Peyer's patch (tissue), 4 donors: ENCODE data around the gene ACKR2. TPM values are rescaled to one million over a fixed set of nuclear protein-coding genes. Genes with fewer than 3 reads are reported as not detected.
A peak's percentile ranks its signal among the peaks of the same experiment; 100 is the strongest.
"Not testable (repeated sequence)": the region's sequence is repeated elsewhere in the genome, so short reads cannot be mapped to it uniquely, and the experiment has no call there.

Source experiments
- DNase-seq, 3 donors: peaks; one replicate each; pipeline ENCODE4 v3.0.0-alpha.2; 2017 to 2019
- H3K27ac ChIP-seq, 4 donors: fragments of 200-600 bp; sonication (generic); one replicate each; pipeline ENCODE4 v1.5.1; 2016 to 2019
- H3K27me3 ChIP-seq, 2 donors: fragments of 200-600 bp; sonication (generic); one replicate each; pipeline ENCODE4 v1.5.1; 2019
- H3K36me3 ChIP-seq, 3 donors: fragments of 200-600 bp; sonication (generic); one replicate each; pipeline ENCODE4 v1.5.1; 2016 to 2019
- H3K4me1 ChIP-seq, 4 donors: fragments of 200-600 bp; sonication (generic); one replicate each; pipeline ENCODE4 v1.5.1; 2016 to 2019
- H3K4me3 ChIP-seq, 4 donors: fragments of 200-600 bp; sonication (generic); 1 replicate in 3 of 4; 2 replicates in 1 of 4; pipeline ENCODE4 v1.5.1; 2016 to 2019; ENCODE audit warnings: mild to moderate bottlenecking in 1 of 4
- H3K9me3 ChIP-seq, 4 donors: fragments of 200-600 bp; sonication (generic); one replicate each; pipeline ENCODE4 v1.5.1; 2016 to 2019; ENCODE audit warnings: mild to moderate bottlenecking in 1 of 4
- CTCF ChIP-seq, 6 experiments: fragments of 450-650 bp in 4 of 6; fragments of 200-600 bp in 2 of 6; sonication (generic) in 1 of 6; IDR thresholded peaks; one replicate each; pipeline ENCODE4 v1.5.1; 2017 to 2019; ENCODE audit warnings: antibody characterized with exemption in 6 of 6, mild to moderate bottlenecking in 3 of 6, moderate library complexity in 1 of 6
- POLR2A ChIP-seq, 2 donors: fragments of 450-650 bp; IDR thresholded peaks; one replicate each; pipeline ENCODE4 v1.5.1; 2017; ENCODE audit warnings: antibody characterized with exemption in 2 of 2, mild to moderate bottlenecking in 2 of 2, moderate library complexity in 2 of 2
- total RNA-seq, 4 donors: library from RNA; depleted of rRNA; stranded (reverse); fragments of >200 nt; gene quantifications; one replicate each; pipeline ENCODE4 v1.1.0, GENCODE V29; 2016

ACKR2 gene
- total RNA-seq, 4 donors from 2014 or later: 0.83 to 10.1 (median 3.7) TPM

GRCh38 chr3:42880183-42880582, 70.9 kb downstream of the ACKR2 start:
- TF ChIP-seq POLR2A (IDR thresholded peaks at IDR 0.05) (no peak), CTCF (IDR thresholded peaks at IDR 0.05) (no peak)
- Histone ChIP-seq H3K36me3 (no peaks in the 10 kb centered on the region), H3K27ac (peak overlapping the region in 2 of 4 donors; percentile 56 to 57), H3K4me3 (peak overlapping the region; percentile 49 to 66 (median 58)), H3K9me3 (no peaks in the 10 kb centered on the region), H3K4me1 (peaks cover 0 to 5% (median 0%) of the 10 kb centered on the region in 4 donors), H3K27me3 (no peaks in the 10 kb centered on the region)
- DNase-seq: no peak

- H3K9me3 ChIP-seq: no peaks in the 10 kb centered on the region
- H3K27ac ChIP-seq: peak overlapping the region; percentile 44 to 71 (median 56)
- no peaks in the 10 kb centered on the region for H3K36me3 ChIP-seq
- TF ChIP-seq POLR2A (IDR thresholded peaks at IDR 0.05): peak in 1 of 2 donors; percentile 9
- peak; percentile 75 to 96 (median 91) for TF ChIP-seq CTCF (IDR thresholded peaks at IDR 0.05)
- peak; percentile 87 to 95 (median 88) for DNase-seq
- H3K4me1 ChIP-seq: peaks cover 0 to 5% (median 0%) of the 10 kb centered on the region in 4 donors
- H3K27me3 ChIP-seq: no peaks in the 10 kb centered on the region
- H3K4me3 ChIP-seq: peak overlapping the region; percentile 49 to 66 (median 58)
These were observed 71.6 kb downstream of the ACKR2 start for GRCh38 chr3:42880601-42881451.

GRCh38 chr3:42883251-42883930, 74.1 kb downstream of the ACKR2 start:
- not testable (repeated sequence) for H3K4me3 ChIP-seq, H3K27me3 ChIP-seq, H3K9me3 ChIP-seq, H3K4me1 ChIP-seq, H3K36me3 ChIP-seq, H3K27ac ChIP-seq, DNase-seq

DNA sequence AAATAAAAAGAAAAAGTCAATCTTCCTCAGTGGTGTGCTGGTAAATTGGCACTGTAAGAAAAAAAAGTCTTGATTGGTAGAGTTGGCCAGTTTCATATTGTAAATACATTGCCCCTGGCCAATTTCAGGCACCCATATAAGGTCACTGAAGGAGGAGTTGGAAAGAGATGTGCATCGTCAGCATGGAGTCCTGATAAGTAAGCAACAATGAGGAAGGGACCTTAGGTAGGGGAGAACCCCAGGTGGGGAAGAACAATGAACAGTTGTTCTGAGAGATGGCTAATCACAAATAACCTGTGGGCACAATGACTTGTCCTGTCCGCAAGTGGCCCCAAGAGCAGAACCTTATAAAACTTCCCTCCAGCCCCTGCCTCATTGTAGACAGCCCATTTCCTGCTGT, 75.1 kb downstream of the ACKR2 start:
- TF ChIP-seq POLR2A (IDR thresholded peaks at IDR 0.05): no peak
- TF ChIP-seq CTCF (IDR thresholded peaks at IDR 0.05): no peak
- H3K27me3 ChIP-seq: no peaks in the 10 kb centered on the region
- no peak overlapping the region for H3K4me3 ChIP-seq
- peaks cover 0 to 5% (median 0%) of the 10 kb centered on the region in 4 donors for H3K4me1 ChIP-seq
- DNase-seq: no peak
- H3K27ac ChIP-seq: no peak overlapping the region
- no peaks in the 10 kb centered on the region for H3K36me3 ChIP-seq
- no peaks in the 10 kb centered on the region for H3K9me3 ChIP-seq

- Histone ChIP-seq H3K36me3 (no peaks in the 10 kb centered on the region), H3K4me3 (no peak overlapping the region), H3K27ac (no peak overlapping the region), H3K9me3 (no peaks in the 10 kb centered on the region), H3K27me3 (no peaks in the 10 kb centered on the region), H3K4me1 (peaks cover 0 to 1% (median 0%) of the 10 kb centered on the region in 4 donors)
- TF ChIP-seq CTCF (IDR thresholded peaks at IDR 0.05): no peak
- no peak for TF ChIP-seq POLR2A (IDR thresholded peaks at IDR 0.05)
- DNase-seq: no peak
These were observed 77.1 kb downstream of the ACKR2 start for GRCh38 chr3:42886294-42886822.

DNA sequence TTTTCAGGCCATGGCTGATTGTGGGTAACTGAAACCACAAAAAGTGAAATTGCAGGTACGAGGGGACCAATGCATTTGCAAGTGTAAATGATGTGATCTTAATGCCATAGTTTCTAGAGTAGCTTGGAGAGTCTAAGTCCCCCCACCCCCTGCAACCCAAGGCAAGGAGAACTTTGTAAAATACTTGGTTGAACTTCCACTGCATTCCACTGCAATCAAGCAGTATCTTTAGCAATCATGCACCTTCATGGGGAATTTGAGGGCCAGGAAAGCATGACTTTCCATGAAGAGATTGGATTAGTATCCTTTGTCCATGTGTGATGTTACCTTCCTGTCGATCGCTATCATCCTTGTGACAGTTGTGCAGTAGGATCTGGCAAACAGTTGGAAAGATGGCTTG, 77.8 kb downstream of the ACKR2 start:
- Histone ChIP-seq H3K27me3 (no peaks in the 10 kb centered on the region), H3K36me3 (no peaks in the 10 kb centered on the region), H3K4me3 (no peak overlapping the region), H3K27ac (no peak overlapping the region), H3K4me1 (no peaks in the 10 kb centered on the region), H3K9me3 (no peaks in the 10 kb centered on the region)
- TF ChIP-seq CTCF (IDR thresholded peaks at IDR 0.05) (no peak), POLR2A (IDR thresholded peaks at IDR 0.05) (no peak)
- no peak for DNase-seq
